HepG2 (cell line): Measurements from ENCODE around the gene VSIG8. TPM values are rescaled to one million over a fixed set of nuclear protein-coding genes. Genes with fewer than 3 reads are reported as not detected.

ENCODE experiments used
- ATAC-seq: fragments of 200-7000 bp; cut with Tn5 transposase; 3 replicates; pipeline ENCODE4 v1.9.1; 2020; ENCODE audit warnings: mild to moderate bottlenecking, moderate library complexity
- BruUV-seq: library from RNA; stranded (reverse); fragments of 400-500 nt; replicated peaks from 2 replicates; lab custom pipeline; 2021; lab: Mats Ljungman, UMichigan
- CTCF ChIA-PET: fragments of 300-600 bp; formaldehyde crosslinking; extraction: SDS; loops from one replicate; lab custom pipeline; 2021; ENCODE audit warnings: low total read pairs, inconsistent platforms, low intra/inter-chr PET ratio; lab: Yijun Ruan, JAX
- POLR2A ChIA-PET: fragments of 350-600 bp; sonication (Branson Sonifier 250); formaldehyde crosslinking; loops from one replicate; lab custom pipeline; 2020; ENCODE audit warnings: antibody characterized with exemption, inconsistent platforms; lab: Yijun Ruan, JAX
- DNase-seq: peaks from one replicate; pipeline ENCODE4 v3.0.0-alpha.2; 2015; ENCODE audit warnings: low spot score
- FAIRE-seq: peaks from 3 replicates; lab custom pipeline; 2011; peaks lifted over from hg19 to GRCh38; lab: Jason Lieb, UNC
- H2AFZ ChIP-seq: one replicate; pipeline ENCODE4 v1.6.1; 2011; ENCODE audit warnings: low read length, inconsistent platforms
- H3K27ac ChIP-seq: fragments of 300-600 bp; 3 replicates; pipeline ENCODE4 v1.8.0; 2011; ENCODE audit warnings: mixed run types, mild to moderate bottlenecking, mixed read lengths, low read length, inconsistent platforms; ENCODE audit not compliant: insufficient read depth; ENCODE audit errors: extremely low read length
- H3K27me3 ChIP-seq, 2 experiments: fragments of 200-600 bp in 1 of 2; 2 replicates in 1 of 2; 3 replicates in 1 of 2; pipeline versions ENCODE4 v1.6.0 to v1.8.0; 2011; ENCODE audit warnings: low read length in 2 of 2, mild to moderate bottlenecking in 2 of 2, moderate library complexity in 2 of 2, inconsistent platforms in 1 of 2; ENCODE audit not compliant: insufficient read depth in 2 of 2, control insufficient read depth in 1 of 2
- H3K36me3 ChIP-seq, 2 experiments: fragments of 200-600 bp in 1 of 2; replicated peaks in 1 of 2; 2 replicates in 1 of 2; 3 replicates in 1 of 2; pipeline versions ENCODE4 v1.5.1 to v1.8.0; 2011; ENCODE audit warnings: low read length in 2 of 2, inconsistent platforms in 1 of 2; ENCODE audit not compliant: insufficient read depth in 2 of 2, control insufficient read depth in 1 of 2
- H3K4me1 ChIP-seq: 2 replicates; pipeline ENCODE4 v1.5.1; 2012; ENCODE audit warnings: low read length, inconsistent platforms; ENCODE audit not compliant: insufficient read depth
- H3K4me2 ChIP-seq: 2 replicates; pipeline ENCODE4 v1.6.0; 2011; ENCODE audit warnings: low read depth, low read length, inconsistent platforms
- H3K4me3 ChIP-seq, 3 experiments: fragments of 200-600 bp in 1 of 3; sonication (generic), shearing (Covaris generic) in 1 of 3; replicated peaks in 1 of 3; 2 replicates each; pipeline ENCODE4 v1.5.1; 2011 to 2016; ENCODE audit warnings: low read length in 3 of 3, inconsistent platforms in 2 of 3, low read depth in 2 of 3, mild to moderate bottlenecking in 2 of 3, control low read depth in 1 of 3, mixed read lengths in 1 of 3; ENCODE audit not compliant: insufficient read depth in 1 of 3
- H3K79me2 ChIP-seq: one replicate; pipeline ENCODE4 v1.6.1; 2011; ENCODE audit warnings: low read length, inconsistent platforms; ENCODE audit not compliant: insufficient read depth
- H3K9ac ChIP-seq: 2 replicates; pipeline ENCODE4 v1.6.0; 2011; ENCODE audit warnings: mild to moderate bottlenecking, low read depth, low read length, inconsistent platforms; ENCODE audit not compliant: insufficient read depth
- H3K9me3 ChIP-seq: 2 replicates; pipeline ENCODE4 v1.5.1; 2012; ENCODE audit warnings: mild to moderate bottlenecking, low read length
- H4K20me1 ChIP-seq: 2 replicates; pipeline ENCODE4 v1.6.0; 2011; ENCODE audit warnings: inconsistent platforms, mild to moderate bottlenecking, low read length, moderate library complexity; ENCODE audit not compliant: insufficient read depth
- EHMT2 ChIP-seq: fragments of 200-600 bp; sonication (generic); IDR thresholded peaks from 2 replicates; pipeline ENCODE4 v1.7.0; 2017; ENCODE audit warnings: antibody characterized with exemption, low read depth, low read length, borderline replicate concordance
- GATAD1 ChIP-seq: IDR thresholded peaks from 2 replicates; pipeline ENCODE4 v1.6.1; 2016; ENCODE audit warnings: missing genetic modification reagents, missing compliant biosample characterization
- IKZF4 ChIP-seq: sonication (generic); formaldehyde crosslinking; IDR thresholded peaks from 2 replicates; pipeline ENCODE4 v1.5.1; 2020; ENCODE audit warnings: borderline replicate concordance, mild to moderate bottlenecking, low read depth, missing genetic modification reagents; ENCODE audit errors: not compliant biosample characterization
- MAFF ChIP-seq: IDR thresholded peaks from 2 replicates; pipeline ENCODE4 v1.6.1; 2011; ENCODE audit warnings: low read depth, low read length, improper control_type of control experiment
- NAIF1 ChIP-seq: sonication (generic); formaldehyde crosslinking; IDR thresholded peaks from 2 replicates; pipeline ENCODE4 v1.5.0; 2020; ENCODE audit warnings: mild to moderate bottlenecking, missing genetic modification reagents, borderline replicate concordance
- NR2F1 ChIP-seq, 2 experiments: fragments of 450-650 bp in 1 of 2; formaldehyde crosslinking in 1 of 2; IDR thresholded peaks; 2 replicates each; pipeline versions ENCODE4 v1.5.0 to v1.6.1; 2016 to 2020; ENCODE audit warnings: mild to moderate bottlenecking in 1 of 2, missing compliant biosample characterization in 1 of 2, missing genetic modification reagents in 1 of 2, moderate library complexity in 1 of 2
- NR2F6 ChIP-seq, 2 experiments: IDR thresholded peaks; 2 replicates each; pipeline ENCODE4 v1.6.1; 2016; ENCODE audit warnings: antibody characterized with exemption in 1 of 2, mild to moderate bottlenecking in 1 of 2
- SALL1 ChIP-seq: sonication (generic); formaldehyde crosslinking; IDR thresholded peaks from 2 replicates; pipeline ENCODE4 v1.8.0; 2022; ENCODE audit warnings: mild to moderate bottlenecking, missing genetic modification reagents
- ZNF224 ChIP-seq: sonication (generic); formaldehyde crosslinking; IDR thresholded peaks from 2 replicates; pipeline ENCODE4 v1.5.0; 2020; ENCODE audit warnings: mild to moderate bottlenecking, missing genetic modification reagents
- ZNF274 ChIP-seq: sonication (generic); formaldehyde crosslinking; IDR thresholded peaks from 2 replicates; pipeline ENCODE4 v1.5.1; 2020; ENCODE audit warnings: mild to moderate bottlenecking, missing genetic modification reagents
- ZNF451 ChIP-seq: sonication (generic); formaldehyde crosslinking; IDR thresholded peaks from 2 replicates; pipeline ENCODE4 v1.5.0; 2020; ENCODE audit warnings: mild to moderate bottlenecking, missing genetic modification reagents
- ZNF619 ChIP-seq: sonication (generic); formaldehyde crosslinking; IDR thresholded peaks from 2 replicates; pipeline ENCODE4 v1.4.0; 2020; ENCODE audit warnings: mild to moderate bottlenecking, missing genetic modification reagents
- ZSCAN12 ChIP-seq: sonication (generic); formaldehyde crosslinking; IDR thresholded peaks from 2 replicates; pipeline ENCODE4 v1.9.0; 2021; ENCODE audit warnings: mild to moderate bottlenecking, missing genetic modification reagents
- WGBS: methylation state at CpG from one replicate; pipeline ENCODE4 v1.1.6; 2017; ENCODE audit warnings: low lambda C conversion rate; 5-methylcytosine and 5-hydroxymethylcytosine counted together
- in situ Hi-C: cut with HindIII; loops from 2 replicates; pipeline ENCODE4 v1.10.0; 2017; ENCODE audit warnings: low pct_unique_long_range_greater_than_20kb; ENCODE audit not compliant: extremely low pct_ligation_motif_present
- intact Hi-C: fragments of 100-400 bp; cut with micrococcal nuclease; formaldehyde crosslinking; loops from one replicate; pipeline ENCODE4 v1.10.0; 2022; ENCODE audit not compliant: unreplicated experiment
- polyA plus RNA-seq, 8 experiments: library from polyadenylated mRNA; depleted of rRNA in 3 of 8; stranded (reverse) in 7 of 8; unstranded in 1 of 8; fragments of >200 nt; fragmentation: Illumina TruSeq in 4 of 8; extraction: Trizol in 4 of 8; gene quantifications; 2 replicates each; pipeline versions ENCODE4 v1.2.1 to v1.2.3, GENCODE V29; 2011 to 2016; ENCODE audit warnings: low read depth in 4 of 8, missing spikeins in 1 of 8, mixed read lengths in 1 of 8; ENCODE audit not compliant: insufficient read depth in 1 of 8
- total RNA-seq, 5 experiments: library from RNA; depleted of rRNA; stranded (reverse); fragments of >200 nt; fragmentation: Illumina TruSeq; extraction: Trizol; gene quantifications; 2 replicates each; pipeline ENCODE4 v1.2.3, GENCODE V29; 2016; ENCODE audit warnings: low read depth in 1 of 5
- TF ChIP-seq, protein P1 (sequence below): sonication (generic); formaldehyde crosslinking; IDR thresholded peaks from 2 replicates; pipeline ENCODE4 v1.5.0; 2020; ENCODE audit warnings: mild to moderate bottlenecking, missing genetic modification reagents
- TF ChIP-seq, protein P2 (sequence below): IDR thresholded peaks from 2 replicates; pipeline ENCODE4 v1.6.1; 2016
- TF ChIP-seq, protein P3 (sequence below): sonication (generic); formaldehyde crosslinking; IDR thresholded peaks from 2 replicates; pipeline ENCODE4 v1.5.0; 2020; ENCODE audit warnings: missing genetic modification reagents

VSIG8 gene
- total and polyA plus RNA-seq, 2 of the 13 experiments (the other 11 are each of a cell fraction or from before 2014, with no cell fraction given): not detected

- H3K9me3 ChIP-seq: no peaks in the 10 kb centered on the region
- H3K79me2 ChIP-seq: no peaks in the 10 kb centered on the region
- BruUV-seq: no TSS peak
- 46% methylated on average over 3 of the region's 3 CpGs for WGBS
- no peaks in the 10 kb centered on the region for H3K36me3 ChIP-seq
- ChIA-PET CTCF (no interaction called here), POLR2A (no interaction called here)
- no peak overlapping the region for H3K9ac ChIP-seq
- FAIRE-seq (no peak), ATAC-seq (no peak), DNase-seq (no peak)
- intact Hi-C loops: no loop called here
- H3K4me3 ChIP-seq: no peak overlapping the region
- H3K4me1 ChIP-seq: no peaks in the 10 kb centered on the region
- no peak overlapping the region for H2AFZ ChIP-seq
- no peak overlapping the region for H3K27ac ChIP-seq
- no peak for TF ChIP-seq ZNF274 (CRISPR knock-in tag)
- TF ChIP-seq ZNF451 (CRISPR knock-in tag): no peak
- no peak for TF ChIP-seq SALL1
- TF ChIP-seq ZNF619: no peak
- H4K20me1 ChIP-seq: no peaks in the 10 kb centered on the region
- H3K4me2 ChIP-seq: no peak overlapping the region
- H3K27me3 ChIP-seq: peaks cover 0 to 1% of the 10 kb centered on the region in 2 experiments; a peak in 2 of 5 replicates
- in situ Hi-C loops: no loop called here
Measured at GRCh38 chr1:159880430-159880829, 18.0 kb upstream of the VSIG8 start.

GRCh38 chr1:159879977-159880376 is 17.5 kb upstream of the VSIG8 start:
- no peak for ATAC-seq
- no peak for DNase-seq
- no peak for FAIRE-seq
- BruUV-seq: no TSS peak
- in situ Hi-C loops: no loop called here
- Histone ChIP-seq H2AFZ (no peak overlapping the region), H3K9ac (no peak overlapping the region), H3K4me1 (no peaks in the 10 kb centered on the region), H3K27ac (no peak overlapping the region), H3K27me3 (peaks cover 0 to under 1% of the 10 kb centered on the region in 2 experiments; a peak in 2 of 5 replicates), H3K79me2 (no peaks in the 10 kb centered on the region), H3K4me2 (no peak overlapping the region), H4K20me1 (no peaks in the 10 kb centered on the region), H3K9me3 (no peaks in the 10 kb centered on the region), H3K4me3 (no peak overlapping the region), H3K36me3 (no peaks in the 10 kb centered on the region)
- WGBS: 16% methylated on average over 4 of the region's 4 CpGs
- intact Hi-C loops: no loop called here
- CTCF ChIA-PET: no interaction called here
- POLR2A ChIA-PET: no interaction called here
- no peak for TF ChIP-seq GATAD1 (CRISPR knock-in tag)
- TF ChIP-seq, protein P1, sequence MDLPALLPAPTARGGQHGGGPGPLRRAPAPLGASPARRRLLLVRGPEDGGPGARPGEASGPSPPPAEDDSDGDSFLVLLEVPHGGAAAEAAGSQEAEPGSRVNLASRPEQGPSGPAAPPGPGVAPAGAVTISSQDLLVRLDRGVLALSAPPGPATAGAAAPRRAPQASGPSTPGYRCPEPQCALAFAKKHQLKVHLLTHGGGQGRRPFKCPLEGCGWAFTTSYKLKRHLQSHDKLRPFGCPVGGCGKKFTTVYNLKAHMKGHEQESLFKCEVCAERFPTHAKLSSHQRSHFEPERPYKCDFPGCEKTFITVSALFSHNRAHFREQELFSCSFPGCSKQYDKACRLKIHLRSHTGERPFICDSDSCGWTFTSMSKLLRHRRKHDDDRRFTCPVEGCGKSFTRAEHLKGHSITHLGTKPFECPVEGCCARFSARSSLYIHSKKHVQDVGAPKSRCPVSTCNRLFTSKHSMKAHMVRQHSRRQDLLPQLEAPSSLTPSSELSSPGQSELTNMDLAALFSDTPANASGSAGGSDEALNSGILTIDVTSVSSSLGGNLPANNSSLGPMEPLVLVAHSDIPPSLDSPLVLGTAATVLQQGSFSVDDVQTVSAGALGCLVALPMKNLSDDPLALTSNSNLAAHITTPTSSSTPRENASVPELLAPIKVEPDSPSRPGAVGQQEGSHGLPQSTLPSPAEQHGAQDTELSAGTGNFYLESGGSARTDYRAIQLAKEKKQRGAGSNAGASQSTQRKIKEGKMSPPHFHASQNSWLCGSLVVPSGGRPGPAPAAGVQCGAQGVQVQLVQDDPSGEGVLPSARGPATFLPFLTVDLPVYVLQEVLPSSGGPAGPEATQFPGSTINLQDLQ (CRISPR knock-in tag): no peak
- TF ChIP-seq, protein P2, sequence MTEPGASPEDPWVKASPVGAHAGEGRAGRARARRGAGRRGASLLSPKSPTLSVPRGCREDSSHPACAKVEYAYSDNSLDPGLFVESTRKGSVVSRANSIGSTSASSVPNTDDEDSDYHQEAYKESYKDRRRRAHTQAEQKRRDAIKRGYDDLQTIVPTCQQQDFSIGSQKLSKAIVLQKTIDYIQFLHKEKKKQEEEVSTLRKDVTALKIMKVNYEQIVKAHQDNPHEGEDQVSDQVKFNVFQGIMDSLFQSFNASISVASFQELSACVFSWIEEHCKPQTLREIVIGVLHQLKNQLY (CRISPR knock-in tag): no peak
- TF ChIP-seq NR2F6 (IDR thresholded peaks at IDR 0.05): no peak
- no peak for TF ChIP-seq NR2F6 (CRISPR knock-in tag; IDR thresholded peaks at IDR 0.05)
- TF ChIP-seq NAIF1 (CRISPR knock-in tag): no peak
- TF ChIP-seq ZNF224 (CRISPR knock-in tag): no peak
- TF ChIP-seq ZSCAN12: no peak
- TF ChIP-seq MAFF: peak; percentile 90
- TF ChIP-seq, protein P3, sequence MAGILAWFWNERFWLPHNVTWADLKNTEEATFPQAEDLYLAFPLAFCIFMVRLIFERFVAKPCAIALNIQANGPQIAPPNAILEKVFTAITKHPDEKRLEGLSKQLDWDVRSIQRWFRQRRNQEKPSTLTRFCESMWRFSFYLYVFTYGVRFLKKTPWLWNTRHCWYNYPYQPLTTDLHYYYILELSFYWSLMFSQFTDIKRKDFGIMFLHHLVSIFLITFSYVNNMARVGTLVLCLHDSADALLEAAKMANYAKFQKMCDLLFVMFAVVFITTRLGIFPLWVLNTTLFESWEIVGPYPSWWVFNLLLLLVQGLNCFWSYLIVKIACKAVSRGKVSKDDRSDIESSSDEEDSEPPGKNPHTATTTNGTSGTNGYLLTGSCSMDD (CRISPR knock-in tag): no peak
- no peak for TF ChIP-seq IKZF4
- TF ChIP-seq NR2F1 (CRISPR knock-in tag; IDR thresholded peaks at IDR 0.05): no peak
- no peak for TF ChIP-seq EHMT2
